ENCODE data around the gene DYNC2I2. TPM values are rescaled to one million over a fixed set of nuclear protein-coding genes. Genes with fewer than 3 reads are reported as not detected.
"Not testable (repeated sequence)": the region's sequence is repeated elsewhere in the genome, so short reads cannot be mapped to it uniquely, and the experiment has no call there.

Gene DYNC2I2
- total RNA-seq, 1 donor from 2014 or later = 86.4 TPM

- DNase-seq (ENCODE audit: low read depth, low spot score) = no peak
Measured at GRCh38 chr9:128615571-128615970, 41.1 kb downstream of the DYNC2I2 start.

- no peak for DNase-seq (ENCODE audit: low read depth, low spot score)
Measured at GRCh38 chr9:128614728-128615127, 41.9 kb downstream of the DYNC2I2 start.

- no peak for DNase-seq (ENCODE audit: low read depth, low spot score)
Measured at GRCh38 chr9:128611600-128612394, 44.9 kb downstream of the DYNC2I2 start.

GRCh38 chr9:128610897-128611296 lies 45.8 kb downstream of the DYNC2I2 start:
- no peak for DNase-seq (ENCODE audit: low read depth, low spot score)

- no peak for DNase-seq (ENCODE audit: low read depth, low spot score)
Measured at GRCh38 chr9:128607642-128608350, 48.9 kb downstream of the DYNC2I2 start.

GRCh38 chr9:128603697-128604096 lies 53.0 kb downstream of the DYNC2I2 start:
- no peak for DNase-seq (ENCODE audit: low read depth, low spot score)

- no peak for DNase-seq (ENCODE audit: low read depth, low spot score)
Measured at GRCh38 chr9:128600099-128600498, 56.5 kb downstream of the DYNC2I2 start.

GRCh38 chr9:128595471-128595870 lies 61.2 kb downstream of the DYNC2I2 start:
- no peak for DNase-seq (ENCODE audit: low read depth, low spot score)

GRCh38 chr9:128593856-128594255 lies 62.8 kb downstream of the DYNC2I2 start:
- DNase-seq (ENCODE audit: low read depth, low spot score) = no peak

GRCh38 chr9:128593039-128593438 lies 63.6 kb downstream of the DYNC2I2 start:
- DNase-seq (ENCODE audit: low read depth, low spot score) = no peak

- DNase-seq (ENCODE audit: low read depth, low spot score) = no peak
Measured at GRCh38 chr9:128588581-128589233, 67.9 kb downstream of the DYNC2I2 start.

- DNase-seq (ENCODE audit: low read depth, low spot score) = no peak
Measured at GRCh38 chr9:128587453-128587852, 69.2 kb downstream of the DYNC2I2 start.

GRCh38 chr9:128586934-128587333 lies 69.7 kb downstream of the DYNC2I2 start:
- not testable (repeated sequence) for DNase-seq (ENCODE audit: low read depth, low spot score)

GRCh38 chr9:128585155-128585554 lies 71.5 kb downstream of the DYNC2I2 start:
- not testable (repeated sequence) for DNase-seq (ENCODE audit: low read depth, low spot score)

Other genes with a start within 250 kb of the DYNC2I2 start
- gene CERCAM, start 236.0 kb downstream of the DYNC2I2 start, total RNA-seq = 24.1 and 24.6 TPM in 2 replicates
- gene ODF2, start 200.8 kb downstream of the DYNC2I2 start, total RNA-seq = 32.8 and 56.2 TPM in 2 replicates
- 16.2 and 31.5 TPM in 2 replicates for gene GLE1, start 152.1 kb downstream of the DYNC2I2 start, total RNA-seq
- gene SPTAN1, start 104.3 kb downstream of the DYNC2I2 start, total RNA-seq = 394 and 449 TPM in 2 replicates
- 618 and 795 TPM in 2 replicates for gene SET, start 32.4 kb upstream of the DYNC2I2 start, total RNA-seq
- gene PKN3, start 45.7 kb upstream of the DYNC2I2 start, total RNA-seq = 20.6 and 22.1 TPM in 2 replicates
- 34.8 and 35.6 TPM in 2 replicates for gene ZDHHC12, start 67.3 kb upstream of the DYNC2I2 start, total RNA-seq
- 12.2 and 14.1 TPM in 2 replicates for gene ZER1, start 115.1 kb upstream of the DYNC2I2 start, total RNA-seq
- gene TBC1D13, start 130.4 kb upstream of the DYNC2I2 start, total RNA-seq = 12.3 and 16.8 TPM in 2 replicates
- 29.1 and 37.5 TPM in 2 replicates for gene ENDOG, start 161.7 kb upstream of the DYNC2I2 start, total RNA-seq
- 16.3 and 36.1 TPM in 2 replicates for gene SPOUT1, start 172.9 kb upstream of the DYNC2I2 start, total RNA-seq
- gene KYAT1, start 225.1 kb upstream of the DYNC2I2 start, total RNA-seq = 11.0 and 12.4 TPM in 2 replicates
- 104 and 129 TPM in 2 replicates for gene LRRC8A, start 225.3 kb upstream of the DYNC2I2 start, total RNA-seq